H1 (cell line): ENCODE results near the gene BCO2. TPM values are rescaled to one million over a fixed set of nuclear protein-coding genes. Genes with fewer than 3 reads are reported as not detected.

Experiments
- CTCF ChIA-PET: fragments of 300-600 bp; sonication (Branson Sonifier 250); formaldehyde crosslinking; loops from one replicate; lab custom pipeline; 2021; ENCODE audit not compliant: partially characterized antibody; lab: Charles Lee
- POLR2A ChIA-PET: fragments of 300-600 bp; sonication (Branson Sonifier 250); formaldehyde crosslinking; loops from one replicate; lab custom pipeline; 2021; ENCODE audit warnings: inconsistent platforms; ENCODE audit not compliant: partially characterized antibody; lab: Charles Lee
- DNase-seq, 2 experiments: peaks; one replicate each; pipeline versions ENCODE4 v3.0.0 to v3.0.0-alpha.2; 2010 to 2022; ENCODE audit warnings: low spot score in 2 of 2, low read depth in 1 of 2, mixed read lengths in 1 of 2
- FAIRE-seq: peaks from 2 replicates; lab custom pipeline; 2011; peaks lifted over from hg19 to GRCh38; lab: Jason Lieb, UNC
- H2AFZ ChIP-seq: 2 replicates; pipeline ENCODE4 v1.8.1; 2012; ENCODE audit warnings: low read length, inconsistent platforms
- H2AK5ac ChIP-seq: 2 replicates; pipeline ENCODE4 v1.6.1; 2013; ENCODE audit warnings: low read depth, low read length
- H2BK120ac ChIP-seq: replicated peaks from 2 replicates; pipeline ENCODE3; 2013; ENCODE audit warnings: low read depth, low read length, inconsistent platforms
- H2BK12ac ChIP-seq: 2 replicates; pipeline ENCODE4 v1.6.1; 2013; ENCODE audit warnings: low read depth, low read length
- H2BK15ac ChIP-seq: 2 replicates; pipeline ENCODE4 v1.6.1; 2013; ENCODE audit warnings: low read length
- H2BK20ac ChIP-seq: 2 replicates; pipeline ENCODE4 v1.6.1; 2013; ENCODE audit warnings: low read length
- H2BK5ac ChIP-seq: 2 replicates; pipeline ENCODE4 v1.6.1; 2013; ENCODE audit warnings: low read depth, low read length
- H3K14ac ChIP-seq: 2 replicates; pipeline ENCODE4 v1.6.1; 2013; ENCODE audit warnings: inconsistent platforms; ENCODE audit not compliant: insufficient read length
- H3K18ac ChIP-seq: 2 replicates; pipeline ENCODE4 v1.6.1; 2013; ENCODE audit warnings: low read length; ENCODE audit errors: extremely low read depth
- H3K23ac ChIP-seq: 2 replicates; pipeline ENCODE4 v1.6.1; 2013; ENCODE audit warnings: inconsistent platforms; ENCODE audit not compliant: insufficient read length
- H3K23me2 ChIP-seq: 2 replicates; pipeline ENCODE4 v1.6.1; 2013; ENCODE audit warnings: low read depth, low read length
- H3K27ac ChIP-seq: 2 replicates; pipeline ENCODE4 v1.6.1; 2011; ENCODE audit warnings: low read depth, low read length, inconsistent platforms
- H3K27me3 ChIP-seq, 4 experiments: replicated peaks in 1 of 4; 1 replicate in 1 of 4; 2 replicates in 3 of 4; pipeline versions ENCODE4 v1.6.1 to v1.8.1; 2011 to 2013; ENCODE audit warnings: low read length in 3 of 4, mild to moderate bottlenecking in 3 of 4, inconsistent platforms in 2 of 4, mixed read lengths in 2 of 4, moderate library complexity in 1 of 4; ENCODE audit not compliant: control insufficient read depth in 3 of 4, insufficient read depth in 3 of 4; ENCODE audit errors: extremely low read depth in 1 of 4
- H3K36me3 ChIP-seq, 4 experiments: 2 replicates each; pipeline versions ENCODE4 v1.6.1 to v1.8.1; 2011 to 2013; ENCODE audit warnings: mild to moderate bottlenecking in 4 of 4, low read length in 3 of 4, moderate library complexity in 2 of 4, control low read depth in 1 of 4, inconsistent platforms in 1 of 4; ENCODE audit not compliant: insufficient read depth in 4 of 4, control insufficient read depth in 2 of 4
- H3K4ac ChIP-seq: replicated peaks from 2 replicates; pipeline ENCODE3; 2013; ENCODE audit warnings: low read length, low read depth, mixed read lengths, inconsistent platforms; ENCODE audit not compliant: insufficient read length
- H3K4me1 ChIP-seq, 4 experiments: replicated peaks in 1 of 4; 1 replicate in 1 of 4; 2 replicates in 3 of 4; pipeline versions ENCODE4 v1.6.1 to v1.8.1; 2011 to 2013; ENCODE audit warnings: low read length in 3 of 4, inconsistent platforms in 2 of 4, mixed read lengths in 1 of 4; ENCODE audit not compliant: insufficient read depth in 4 of 4, control insufficient read depth in 3 of 4
- H3K4me2 ChIP-seq, 2 experiments: 2 replicates each; pipeline versions ENCODE4 v1.6.1 to v1.8.1; 2011 to 2013; ENCODE audit warnings: low read depth in 2 of 2, low read length in 2 of 2, control low read depth in 1 of 2, inconsistent platforms in 1 of 2, mild to moderate bottlenecking in 1 of 2; ENCODE audit not compliant: insufficient read depth in 1 of 2
- H3K4me3 ChIP-seq, 4 experiments: fragments of 200-600, 300-600 bp in 1 of 4; sonication (generic), shearing (Covaris generic), sonication (Bioruptor Twin) in 1 of 4; 2 replicates each; pipeline versions ENCODE4 v1.5.1 to v1.8.1; 2011 to 2016; ENCODE audit warnings: low read length in 4 of 4, low read depth in 3 of 4, control low read depth in 2 of 4, inconsistent platforms in 2 of 4, mild to moderate bottlenecking in 2 of 4, mixed read lengths in 1 of 4, moderate library complexity in 1 of 4; ENCODE audit not compliant: insufficient read depth in 2 of 4; ENCODE audit errors: extremely low read depth in 1 of 4
- H3K56ac ChIP-seq: replicated peaks from 2 replicates; pipeline ENCODE3; 2013; ENCODE audit warnings: low read depth, mild to moderate bottlenecking, mixed read lengths, low read length, inconsistent platforms; ENCODE audit not compliant: insufficient read length
- H3K79me1 ChIP-seq: 2 replicates; pipeline ENCODE4 v1.6.1; 2013; ENCODE audit warnings: low read depth, low read length, control low read depth
- H3K79me2 ChIP-seq, 2 experiments: 2 replicates each; pipeline versions ENCODE4 v1.6.1 to v1.8.1; 2012 to 2013; ENCODE audit warnings: low read length in 2 of 2, mild to moderate bottlenecking in 2 of 2, inconsistent platforms in 1 of 2; ENCODE audit not compliant: insufficient read depth in 2 of 2, control insufficient read depth in 1 of 2
- H3K9ac ChIP-seq, 4 experiments: replicated peaks in 1 of 4; 1 replicate in 1 of 4; 2 replicates in 3 of 4; pipeline versions ENCODE4 v1.6.1 to v1.8.1; 2011 to 2013; ENCODE audit warnings: low read depth in 3 of 4, low read length in 3 of 4, control low read depth in 2 of 4, mild to moderate bottlenecking in 2 of 4, moderate library complexity in 2 of 4, inconsistent platforms in 1 of 4; ENCODE audit errors: extremely low read depth in 1 of 4
- H3K9me3 ChIP-seq, 2 experiments: 2 replicates each; pipeline versions ENCODE4 v1.6.1 to v1.8.1; 2012 to 2013; ENCODE audit warnings: mild to moderate bottlenecking in 2 of 2, moderate library complexity in 2 of 2, control low read depth in 1 of 2, inconsistent platforms in 1 of 2, low read depth in 1 of 2, low read length in 1 of 2, mixed read lengths in 1 of 2; ENCODE audit not compliant: insufficient read depth in 2 of 2
- H4K20me1 ChIP-seq, 2 experiments: replicated peaks in 1 of 2; 2 replicates each; pipeline versions ENCODE3 to v1.8.1; 2011 to 2013; ENCODE audit warnings: inconsistent platforms in 2 of 2, low read length in 2 of 2, mild to moderate bottlenecking in 1 of 2; ENCODE audit not compliant: insufficient read depth in 2 of 2, control insufficient read depth in 1 of 2
- H4K5ac ChIP-seq: 2 replicates; pipeline ENCODE4 v1.6.1; 2013; ENCODE audit warnings: low read length, low read depth, mixed read lengths, inconsistent platforms; ENCODE audit not compliant: insufficient read length
- H4K8ac ChIP-seq: 2 replicates; pipeline ENCODE4 v1.8.0; 2013; ENCODE audit warnings: mild to moderate bottlenecking, moderate library complexity, low read length, inconsistent platforms; ENCODE audit not compliant: insufficient read depth; ENCODE audit errors: extremely low read depth
- H4K91ac ChIP-seq: replicated peaks from 2 replicates; pipeline ENCODE3; 2013; ENCODE audit warnings: low read length, mixed read lengths, inconsistent platforms; ENCODE audit not compliant: insufficient read length
- WGBS, 2 experiments: shearing (Covaris generic) in 1 of 2; methylation state at CpG; one replicate each; pipeline versions ENCODE4 v1.1.6 to v1.1.7; 2013 to 2015; ENCODE audit warnings: low lambda C conversion rate in 2 of 2, mixed read lengths in 2 of 2, inconsistent platforms in 1 of 2, low coverage in 1 of 2, missing lambda C conversion rate in 1 of 2; ENCODE audit not compliant: insufficient replicate concordance in 2 of 2, insufficient coverage in 1 of 2, insufficient read length in 1 of 2; ENCODE audit errors: extremely low coverage in 1 of 2, missing lambda C conversion rate in 1 of 2; 5-methylcytosine and 5-hydroxymethylcytosine counted together
- polyA plus RNA-seq, 7 experiments: library from polyadenylated mRNA; depleted of rRNA in 3 of 7; stranded (reverse) in 5 of 7; unstranded in 2 of 7; fragments of >200 nt in 5 of 7; fragments of 200-250 nt in 2 of 7; gene quantifications; 1 replicate in 5 of 7; 2 replicates in 1 of 7; 4 replicates in 1 of 7; pipeline versions ENCODE4 v1.2.1 to v1.2.3, GENCODE V29; 2011 to 2013; ENCODE audit warnings: missing spikeins in 2 of 7, mixed read lengths in 2 of 7
- total RNA-seq: library from RNA; stranded (reverse); fragmentation: NEBNext Ultra II Directional; extraction: Animal tissue kit (Norgen Biotek cat#: 25700); gene quantifications from 2 replicates; pipeline ENCODE4 v1.2.1, GENCODE V29; 2021

The BCO2 gene
- total and polyA plus RNA-seq, 2 of the 8 experiments (the other 6 are each of a cell fraction or from before 2014, with no cell fraction given): 0.42 to 0.82 TPM

DNA sequence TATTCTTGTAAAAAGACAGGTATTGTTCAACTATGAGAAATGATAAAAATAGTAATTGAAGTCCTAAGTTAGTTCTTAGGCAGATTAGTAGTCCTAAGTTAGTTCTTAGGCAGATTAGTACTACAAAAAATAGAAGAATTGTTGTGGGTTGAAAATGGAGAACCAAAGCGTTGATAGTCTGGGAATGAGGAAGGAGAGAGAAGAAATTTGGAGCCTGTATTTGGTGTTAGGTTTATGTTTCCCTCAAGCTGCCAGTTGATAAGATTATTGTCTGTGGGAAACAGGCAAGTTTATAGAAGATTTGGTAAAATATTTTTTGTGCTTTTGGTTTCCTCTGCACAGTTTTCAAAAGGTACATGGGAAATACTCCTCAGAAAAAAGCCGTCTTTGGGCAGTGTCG is 3.6 kb downstream of the BCO2 start:
- 96% methylated on average over 3 of the region's 3 CpGs; no CpG with 5 or more reads in 1 of the 2 experiments for WGBS, 2 experiments
- Histone ChIP-seq H4K8ac (no peak overlapping the region), H3K4ac (no peak overlapping the region), H2BK15ac (no peak overlapping the region), H2BK20ac (no peak overlapping the region), H3K27ac (no peak overlapping the region), H3K36me3 (no peaks in the 10 kb centered on the region), H3K4me1 (peaks cover 0 to 3% (median 0%) of the 10 kb centered on the region in 4 experiments; a peak in 1 of 7 replicates), H3K56ac (no peak overlapping the region), H3K18ac (no peak overlapping the region), H2BK120ac (no peak overlapping the region), H3K4me3 (no peak overlapping the region), H3K9me3 (no peaks in the 10 kb centered on the region), H3K79me2 (no peaks in the 10 kb centered on the region), H3K4me2 (no peak overlapping the region), H3K79me1 (no peaks in the 10 kb centered on the region), H3K9ac (no peak overlapping the region), H3K23ac (no peak overlapping the region), H4K20me1 (no peaks in the 10 kb centered on the region), H3K27me3 (no peaks in the 10 kb centered on the region), H2AK5ac (no peak overlapping the region), H2BK12ac (no peak overlapping the region), H3K23me2 (no peaks in the 10 kb centered on the region), H3K14ac (no peak overlapping the region), H4K91ac (no peak overlapping the region), H4K5ac (no peak overlapping the region), H2AFZ (no peak overlapping the region), H2BK5ac (no peak overlapping the region)
- POLR2A ChIA-PET: no interaction called here
- DNase-seq (no peak), FAIRE-seq (no peak)
- CTCF ChIA-PET: no interaction called here
